ENCODE measurements around the gene GPR12.

- TF ChIP-seq CTCF (IDR thresholded peaks at IDR 0.05 in 8 of 11, conservative IDR thresholded peaks at IDR 0.05 in 3 of 11) (no peak), POLR2A (IDR thresholded peaks at IDR 0.05) (no peak)
These were observed 54.2 kb downstream of the GPR12 start for GRCh38 chr13:26706381-26706780.
